DMS79 treated with DMSO at 0.1 percent for 48 hours (cell line): Measurements from ENCODE around the gene PILRA.
"Not testable (repeated sequence)": the region's sequence is repeated elsewhere in the genome, so short reads cannot be mapped to it uniquely, and the experiment has no call there.

Source experiments
- DNase-seq: peaks from one replicate; lab custom pipeline; 2025; lab: John Stamatoyannopoulos, UW

PILRA gene

GRCh38 chr7:100380196-100380595 lies 6.9 kb downstream of the PILRA start:
- DNase-seq = no peak

DNA sequence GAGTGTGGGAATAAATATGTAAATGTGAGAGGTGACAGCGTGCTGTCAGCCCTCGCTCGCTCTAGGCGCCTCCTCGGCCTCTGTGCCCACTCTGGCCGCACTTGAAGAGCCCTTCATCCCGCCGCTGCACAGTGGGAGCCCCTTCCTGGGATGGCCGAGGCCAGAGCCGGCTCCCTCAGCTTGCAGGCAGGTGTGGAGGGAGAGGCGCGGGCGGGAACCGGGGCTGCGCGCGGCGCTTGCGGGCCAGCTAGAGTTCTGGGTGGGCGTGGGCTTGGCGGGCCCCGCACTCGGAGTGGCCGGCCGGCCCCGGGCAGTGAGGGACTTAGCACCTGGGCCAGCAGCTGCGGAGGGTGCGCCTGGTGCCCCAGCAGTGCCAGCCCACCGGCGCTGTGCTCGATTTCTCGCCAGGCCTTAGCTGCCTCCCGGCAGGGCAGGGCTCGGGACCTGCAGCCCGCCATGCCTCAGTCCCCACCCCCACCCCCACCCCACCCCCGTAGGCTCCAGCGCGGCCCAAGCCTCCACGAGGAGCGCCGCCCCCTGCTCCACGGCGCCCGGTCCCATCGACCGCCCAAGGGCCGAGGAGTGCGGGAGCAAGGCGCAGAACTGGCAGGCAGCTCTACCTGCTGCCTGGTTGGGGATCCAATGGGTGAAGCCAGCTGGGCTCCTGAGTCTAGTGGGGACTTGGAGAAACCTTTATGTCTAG lies 8.4 kb downstream of the PILRA start:
- DNase-seq = not testable (repeated sequence)

DNA sequence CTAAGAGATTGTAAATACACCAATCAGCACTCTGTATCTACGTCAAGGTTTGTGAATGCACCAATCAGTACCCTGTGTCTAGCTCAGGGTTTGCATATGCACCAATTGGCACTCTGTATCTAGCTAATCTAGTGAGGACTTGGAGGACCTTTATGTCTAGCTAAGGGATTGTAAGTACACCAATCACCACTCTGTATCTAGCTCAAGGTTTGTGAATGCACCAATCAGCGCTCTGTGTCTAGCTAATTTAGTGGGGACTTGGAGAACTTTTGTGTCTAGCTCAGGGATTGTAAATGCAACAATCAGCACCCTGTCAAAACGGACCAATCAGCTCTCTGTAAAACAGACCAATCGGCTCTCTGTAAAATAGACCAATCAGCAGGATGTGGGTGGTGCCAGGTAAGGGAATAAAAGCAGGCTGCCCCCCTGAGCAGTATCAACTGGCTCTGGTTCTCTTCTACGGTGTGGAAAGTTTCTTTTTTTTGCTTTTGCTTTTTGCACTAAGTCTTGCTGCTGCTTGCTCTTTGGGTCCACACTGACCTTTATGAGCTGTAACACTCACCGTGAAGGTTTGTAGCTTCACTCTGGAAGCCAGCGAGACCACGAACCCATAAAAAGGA lies 9.1 kb downstream of the PILRA start:
- not testable (repeated sequence) for DNase-seq

DNA sequence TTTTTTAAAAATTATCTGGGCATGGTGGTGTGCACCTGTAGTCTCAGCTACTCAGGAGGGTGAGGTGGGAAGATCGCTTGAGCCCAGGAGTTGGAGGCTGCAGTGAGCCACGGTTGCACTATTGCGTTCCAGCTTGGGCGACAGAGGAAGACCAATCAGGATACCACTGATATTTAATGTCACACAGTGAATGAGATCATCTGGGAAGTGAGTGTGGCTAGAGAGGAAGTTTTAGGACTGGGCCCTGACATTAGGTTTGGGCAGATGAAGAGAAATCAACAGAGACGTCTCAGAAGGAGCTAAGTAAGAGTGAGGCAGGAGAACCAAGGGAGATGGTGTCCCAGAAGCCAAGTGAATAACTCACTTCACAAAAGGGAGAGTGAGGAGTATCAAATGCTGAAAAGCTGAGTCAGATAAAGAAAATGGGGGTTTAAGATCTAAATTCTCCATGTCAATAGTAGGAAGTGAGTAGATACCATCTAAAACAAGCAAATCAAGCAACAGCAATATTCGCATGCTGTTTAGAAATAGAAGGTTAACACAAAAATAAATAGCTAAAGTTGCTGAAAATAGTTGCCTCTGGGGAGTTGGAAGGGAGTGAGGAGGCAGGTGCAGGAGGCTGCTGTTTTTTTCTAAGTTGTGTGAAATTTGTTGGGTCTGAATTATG lies 11.5 kb downstream of the PILRA start:
- DNase-seq = no peak

GRCh38 chr7:100386940-100387339 lies 13.7 kb downstream of the PILRA start:
- DNase-seq = no peak

DNA sequence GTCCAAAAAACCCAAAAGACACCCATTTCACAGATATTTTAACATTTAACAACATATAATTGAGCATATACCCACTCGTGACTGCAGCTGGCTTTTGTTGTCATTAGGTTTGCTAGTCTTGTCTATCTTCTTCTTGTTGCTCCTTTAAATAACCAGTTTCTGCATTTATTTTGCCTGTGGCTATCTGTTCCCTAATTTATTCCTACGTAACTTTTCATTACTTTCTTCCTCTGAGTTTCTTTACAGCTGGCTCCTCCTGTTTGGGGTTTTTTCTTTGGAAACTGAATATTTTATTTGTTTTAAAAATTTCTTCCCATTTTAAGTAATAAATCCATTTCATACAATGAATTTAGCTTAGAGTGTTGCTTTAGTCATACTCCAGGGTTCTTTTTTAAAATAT lies 14.4 kb downstream of the PILRA start:
- no peak for DNase-seq

- DNase-seq = no peak
Measured at GRCh38 chr7:100389437-100390088, 16.3 kb downstream of the PILRA start.

DNA sequence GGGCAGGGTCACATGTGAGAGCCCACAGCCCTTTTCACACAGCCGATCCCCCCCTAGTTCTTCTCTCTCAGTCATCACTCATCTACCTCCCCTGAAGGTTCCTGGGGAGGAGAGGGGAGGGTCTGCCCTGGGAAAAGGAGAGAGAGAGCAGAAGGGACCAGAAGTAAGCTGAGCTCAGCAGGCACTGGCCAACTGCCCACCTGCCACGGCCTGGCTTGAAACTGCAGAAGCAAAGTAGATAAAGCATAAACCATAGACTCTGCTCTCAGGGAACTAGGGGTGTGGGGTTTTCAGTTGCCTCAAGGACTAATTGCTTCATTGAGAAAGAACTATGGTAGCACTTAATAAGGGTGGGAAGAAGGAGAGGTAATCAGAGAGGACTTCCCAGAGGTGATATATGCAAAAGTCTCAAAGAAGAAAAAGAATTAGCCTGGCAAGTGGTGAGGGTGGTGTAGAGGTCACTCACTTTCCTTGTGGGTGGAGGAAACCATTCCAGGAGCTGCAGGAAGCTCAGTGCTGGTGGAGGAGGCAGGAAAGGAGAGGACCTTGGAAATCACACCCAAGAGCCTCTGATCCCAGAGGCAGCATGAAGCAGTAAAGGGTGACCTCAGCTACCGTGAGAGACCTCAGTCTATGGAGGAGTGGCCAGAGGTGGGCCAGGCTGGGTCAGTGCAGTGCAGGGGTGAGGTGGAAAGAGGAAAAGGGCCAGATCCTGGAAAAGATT lies 17.2 kb downstream of the PILRA start:
- DNase-seq = no peak

- no peak for DNase-seq
Measured at GRCh38 chr7:100393233-100393905, 20.1 kb downstream of the PILRA start.

GRCh38 chr7:100394077-100394476 lies 20.8 kb downstream of the PILRA start:
- no peak for DNase-seq

GRCh38 chr7:100396421-100396982 lies 23.2 kb downstream of the PILRA start:
- no peak for DNase-seq

DNA sequence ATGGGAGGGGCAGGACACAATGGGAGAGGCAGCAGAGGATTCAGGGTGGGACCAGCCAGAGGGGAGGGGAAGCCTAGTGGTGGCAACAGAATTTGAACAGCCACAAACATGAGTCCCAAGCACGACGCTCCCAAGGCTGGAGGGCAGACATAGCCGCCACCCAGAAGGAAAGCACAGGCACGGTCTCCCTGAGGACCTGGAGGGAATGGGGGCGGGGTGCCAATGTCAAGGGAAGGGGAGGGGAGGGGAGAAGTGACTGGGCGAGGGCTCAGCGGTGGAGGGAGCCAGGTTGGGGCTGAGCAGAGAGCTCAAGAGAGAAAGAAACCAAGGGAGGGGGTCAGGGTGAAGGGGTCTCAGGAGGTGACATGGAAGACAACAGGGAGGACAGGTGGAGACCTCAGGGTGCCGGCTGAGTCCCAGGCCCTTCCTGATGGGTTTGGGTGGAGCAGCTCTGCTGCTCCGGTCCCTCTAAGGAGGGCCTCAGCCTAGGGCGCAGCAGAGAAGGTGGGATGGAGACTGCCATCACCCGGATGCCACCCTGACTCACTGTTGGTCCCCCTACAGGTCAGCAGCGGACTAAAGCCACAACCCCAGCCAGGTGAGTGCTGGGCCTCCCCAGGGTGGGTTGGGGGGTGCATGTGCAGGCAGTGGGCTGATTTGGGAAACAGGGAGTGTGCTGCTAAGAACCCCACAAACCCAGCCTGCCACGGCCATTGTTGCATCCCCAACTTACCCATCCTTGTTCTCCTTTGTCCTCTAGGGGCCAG lies 24.2 kb downstream of the PILRA start:
- DNase-seq = no peak

DNA sequence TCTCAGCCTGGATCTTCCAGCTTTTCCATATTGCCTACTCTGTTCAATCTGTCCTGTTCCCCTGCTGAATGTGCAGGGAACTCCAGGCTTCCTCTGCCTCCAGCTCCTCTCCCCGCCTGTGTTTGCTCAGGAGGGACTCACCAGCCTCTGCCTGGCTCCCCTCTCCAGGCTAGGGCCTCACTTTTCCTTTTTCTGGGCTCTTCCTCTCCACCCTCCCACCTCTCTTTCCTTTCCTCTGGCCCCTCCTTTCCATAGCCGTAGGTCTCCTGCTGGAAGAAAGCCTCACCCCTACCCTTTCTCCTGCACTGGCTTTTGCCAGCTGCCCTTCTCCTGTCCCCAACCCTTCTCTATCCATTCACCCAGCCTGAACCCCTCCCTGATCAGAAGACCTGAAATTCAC lies 25.0 kb downstream of the PILRA start:
- no peak for DNase-seq

DNA sequence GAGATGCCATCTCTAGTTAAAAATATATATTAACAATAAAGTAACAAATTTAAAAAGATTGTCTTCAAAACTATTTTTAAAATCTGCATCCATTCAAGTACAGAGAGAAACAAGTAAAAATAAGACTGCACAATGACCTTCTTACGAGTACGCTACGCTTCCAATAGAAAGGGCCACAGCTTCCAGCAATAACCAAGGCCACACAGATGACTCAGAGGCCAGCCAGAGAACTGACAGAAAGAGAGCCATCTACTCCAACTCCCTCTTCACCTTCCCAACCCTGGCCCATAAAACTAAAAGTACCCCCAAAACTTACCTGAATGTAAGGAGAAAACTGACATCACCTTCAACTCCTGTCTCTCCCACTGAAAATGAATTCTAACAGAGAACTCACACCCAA lies 26.8 kb downstream of the PILRA start:
- DNase-seq = no peak

DNA sequence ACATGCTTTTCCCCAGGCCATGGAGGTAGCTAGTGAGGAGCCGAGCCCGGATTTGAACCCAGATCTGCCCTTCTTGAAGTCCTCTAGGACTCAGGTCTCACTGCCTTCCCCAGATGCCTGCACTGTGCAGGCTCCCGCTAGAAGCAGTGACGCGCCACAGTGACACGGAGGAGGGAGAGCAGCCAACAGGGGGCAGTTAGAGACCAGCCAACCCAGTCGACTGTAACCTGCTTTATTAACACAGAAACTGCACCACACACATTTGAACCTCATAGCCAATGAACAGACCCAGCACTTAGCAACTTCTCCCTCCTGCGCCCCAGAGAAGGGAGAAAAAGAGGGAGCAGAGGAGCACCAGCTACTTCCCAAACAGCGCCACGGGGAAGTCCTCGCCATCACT lies 27.4 kb downstream of the PILRA start:
- no peak for DNase-seq

GRCh38 chr7:100401811-100402210 lies 28.5 kb downstream of the PILRA start:
- no peak for DNase-seq

GRCh38 chr7:100402241-100402640 lies 29.0 kb downstream of the PILRA start:
- DNase-seq = no peak

- DNase-seq = no peak
Measured at GRCh38 chr7:100406767-100407166, 33.5 kb downstream of the PILRA start.

- DNase-seq = peak; percentile 14
Measured at GRCh38 chr7:100407285-100408180, 34.2 kb downstream of the PILRA start.
